WTC11 (cell line): ENCODE measurements around the gene PPM1G.

ENCODE experiments used
- ATF1 ChIP-seq: sonication (generic); formaldehyde crosslinking; IDR thresholded peaks from 2 replicates; pipeline ENCODE4 v1.8.1; 2023; ENCODE audit warnings: mild to moderate bottlenecking, moderate library complexity, missing genetic modification reagents
- EMX1 ChIP-seq: fragments of 250-450 bp; sonication (Bioruptor Pico); IDR thresholded peaks from 2 replicates; pipeline ENCODE4 v1.8.0; 2021; ENCODE audit warnings: mild to moderate bottlenecking
- IRF2 ChIP-seq: sonication (generic); formaldehyde crosslinking; IDR thresholded peaks from 2 replicates; pipeline ENCODE4 v1.8.0; 2022; ENCODE audit warnings: low read depth, missing genetic modification reagents, borderline replicate concordance
- NFYB ChIP-seq: sonication (generic); formaldehyde crosslinking; conservative IDR thresholded peaks from 2 replicates; pipeline ENCODE4 v1.8.0; 2022; ENCODE audit warnings: low read depth, missing genetic modification reagents
- TF ChIP-seq, protein P1 (sequence below): sonication (generic); formaldehyde crosslinking; IDR thresholded peaks from 2 replicates; pipeline ENCODE4 v1.8.0; 2022; ENCODE audit warnings: mild to moderate bottlenecking, missing genetic modification reagents
- TF ChIP-seq, protein P2 (sequence below): fragments of 200-600 bp; IDR thresholded peaks from 2 replicates; pipeline ENCODE4 v1.8.0; 2022; ENCODE audit warnings: antibody characterized with exemption
- TF ChIP-seq, protein P3 (sequence below): sonication (generic); formaldehyde crosslinking; IDR thresholded peaks from 2 replicates; pipeline ENCODE4 v1.8.1; 2022; ENCODE audit warnings: missing genetic modification reagents, borderline replicate concordance
- TF ChIP-seq, protein P4 (sequence below): sonication (generic); formaldehyde crosslinking; IDR thresholded peaks from 2 replicates; pipeline ENCODE4 v1.8.0; 2023; ENCODE audit warnings: missing genetic modification reagents, mild to moderate bottlenecking, borderline replicate concordance
- TF ChIP-seq, protein P5 (sequence below): sonication (generic); formaldehyde crosslinking; IDR thresholded peaks from 2 replicates; pipeline ENCODE4 v1.8.1; 2023; ENCODE audit warnings: mild to moderate bottlenecking, missing genetic modification reagents
- TF ChIP-seq, protein P6 (sequence below): fragments of 250-450 bp; sonication (Bioruptor Pico); IDR thresholded peaks from 2 replicates; pipeline ENCODE4 v1.9.0; 2021; ENCODE audit warnings: mild to moderate bottlenecking, borderline replicate concordance
- TF ChIP-seq, protein P7 (sequence below): sonication (generic); formaldehyde crosslinking; IDR thresholded peaks from 2 replicates; pipeline ENCODE4 v1.8.1; 2022; ENCODE audit warnings: low read depth, missing genetic modification reagents, borderline replicate concordance

DNA sequence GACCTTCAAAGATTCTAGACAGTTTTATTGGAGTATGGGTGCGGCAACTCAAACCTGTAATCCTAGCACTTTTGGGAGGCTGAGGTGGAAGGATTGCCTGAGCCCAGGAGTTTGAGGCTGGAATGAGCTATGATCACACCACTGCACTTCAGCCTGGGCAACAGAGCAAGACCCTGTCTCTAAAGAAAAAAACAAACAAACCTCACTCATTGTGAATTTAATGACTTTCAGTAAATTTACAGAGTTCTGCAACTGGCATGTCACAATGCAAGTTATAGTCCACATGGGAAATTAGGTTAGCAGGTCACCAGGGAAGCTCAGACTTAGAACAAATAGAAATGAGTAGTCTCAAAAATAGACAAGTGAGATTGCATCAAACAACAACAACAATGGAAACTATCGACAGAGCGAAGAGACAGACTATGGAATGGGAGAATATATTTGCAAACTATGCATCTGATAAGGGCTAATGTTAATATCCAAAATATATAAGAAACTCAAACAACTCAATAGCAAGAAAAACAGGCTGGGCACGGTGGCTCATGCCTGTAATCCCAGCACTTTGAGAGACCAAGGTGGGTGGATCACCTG lies 12.4 kb upstream of the PPM1G start:
- TF ChIP-seq, protein P1, sequence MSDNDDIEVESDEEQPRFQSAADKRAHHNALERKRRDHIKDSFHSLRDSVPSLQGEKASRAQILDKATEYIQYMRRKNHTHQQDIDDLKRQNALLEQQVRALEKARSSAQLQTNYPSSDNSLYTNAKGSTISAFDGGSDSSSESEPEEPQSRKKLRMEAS (CRISPR knock-in tag), result no peak
- TF ChIP-seq, protein P2, sequence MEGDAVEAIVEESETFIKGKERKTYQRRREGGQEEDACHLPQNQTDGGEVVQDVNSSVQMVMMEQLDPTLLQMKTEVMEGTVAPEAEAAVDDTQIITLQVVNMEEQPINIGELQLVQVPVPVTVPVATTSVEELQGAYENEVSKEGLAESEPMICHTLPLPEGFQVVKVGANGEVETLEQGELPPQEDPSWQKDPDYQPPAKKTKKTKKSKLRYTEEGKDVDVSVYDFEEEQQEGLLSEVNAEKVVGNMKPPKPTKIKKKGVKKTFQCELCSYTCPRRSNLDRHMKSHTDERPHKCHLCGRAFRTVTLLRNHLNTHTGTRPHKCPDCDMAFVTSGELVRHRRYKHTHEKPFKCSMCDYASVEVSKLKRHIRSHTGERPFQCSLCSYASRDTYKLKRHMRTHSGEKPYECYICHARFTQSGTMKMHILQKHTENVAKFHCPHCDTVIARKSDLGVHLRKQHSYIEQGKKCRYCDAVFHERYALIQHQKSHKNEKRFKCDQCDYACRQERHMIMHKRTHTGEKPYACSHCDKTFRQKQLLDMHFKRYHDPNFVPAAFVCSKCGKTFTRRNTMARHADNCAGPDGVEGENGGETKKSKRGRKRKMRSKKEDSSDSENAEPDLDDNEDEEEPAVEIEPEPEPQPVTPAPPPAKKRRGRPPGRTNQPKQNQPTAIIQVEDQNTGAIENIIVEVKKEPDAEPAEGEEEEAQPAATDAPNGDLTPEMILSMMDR, result no peak
- TF ChIP-seq, protein P3, sequence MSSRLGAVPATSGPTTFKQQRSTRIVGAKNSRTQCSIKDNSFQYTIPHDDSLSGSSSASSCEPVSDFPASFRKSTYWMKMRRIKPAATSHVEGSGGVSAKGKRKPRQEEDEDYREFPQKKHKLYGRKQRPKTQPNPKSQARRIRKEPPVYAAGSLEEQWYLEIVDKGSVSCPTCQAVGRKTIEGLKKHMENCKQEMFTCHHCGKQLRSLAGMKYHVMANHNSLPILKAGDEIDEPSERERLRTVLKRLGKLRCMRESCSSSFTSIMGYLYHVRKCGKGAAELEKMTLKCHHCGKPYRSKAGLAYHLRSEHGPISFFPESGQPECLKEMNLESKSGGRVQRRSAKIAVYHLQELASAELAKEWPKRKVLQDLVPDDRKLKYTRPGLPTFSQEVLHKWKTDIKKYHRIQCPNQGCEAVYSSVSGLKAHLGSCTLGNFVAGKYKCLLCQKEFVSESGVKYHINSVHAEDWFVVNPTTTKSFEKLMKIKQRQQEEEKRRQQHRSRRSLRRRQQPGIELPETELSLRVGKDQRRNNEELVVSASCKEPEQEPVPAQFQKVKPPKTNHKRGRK, result no peak
- TF ChIP-seq EMX1 (CRISPR knock-in tag) (no peak), IRF2 (CRISPR knock-in tag) (no peak), NFYB (CRISPR knock-in tag) (no peak), ATF1 (CRISPR knock-in tag) (no peak)
- TF ChIP-seq, protein P4, sequence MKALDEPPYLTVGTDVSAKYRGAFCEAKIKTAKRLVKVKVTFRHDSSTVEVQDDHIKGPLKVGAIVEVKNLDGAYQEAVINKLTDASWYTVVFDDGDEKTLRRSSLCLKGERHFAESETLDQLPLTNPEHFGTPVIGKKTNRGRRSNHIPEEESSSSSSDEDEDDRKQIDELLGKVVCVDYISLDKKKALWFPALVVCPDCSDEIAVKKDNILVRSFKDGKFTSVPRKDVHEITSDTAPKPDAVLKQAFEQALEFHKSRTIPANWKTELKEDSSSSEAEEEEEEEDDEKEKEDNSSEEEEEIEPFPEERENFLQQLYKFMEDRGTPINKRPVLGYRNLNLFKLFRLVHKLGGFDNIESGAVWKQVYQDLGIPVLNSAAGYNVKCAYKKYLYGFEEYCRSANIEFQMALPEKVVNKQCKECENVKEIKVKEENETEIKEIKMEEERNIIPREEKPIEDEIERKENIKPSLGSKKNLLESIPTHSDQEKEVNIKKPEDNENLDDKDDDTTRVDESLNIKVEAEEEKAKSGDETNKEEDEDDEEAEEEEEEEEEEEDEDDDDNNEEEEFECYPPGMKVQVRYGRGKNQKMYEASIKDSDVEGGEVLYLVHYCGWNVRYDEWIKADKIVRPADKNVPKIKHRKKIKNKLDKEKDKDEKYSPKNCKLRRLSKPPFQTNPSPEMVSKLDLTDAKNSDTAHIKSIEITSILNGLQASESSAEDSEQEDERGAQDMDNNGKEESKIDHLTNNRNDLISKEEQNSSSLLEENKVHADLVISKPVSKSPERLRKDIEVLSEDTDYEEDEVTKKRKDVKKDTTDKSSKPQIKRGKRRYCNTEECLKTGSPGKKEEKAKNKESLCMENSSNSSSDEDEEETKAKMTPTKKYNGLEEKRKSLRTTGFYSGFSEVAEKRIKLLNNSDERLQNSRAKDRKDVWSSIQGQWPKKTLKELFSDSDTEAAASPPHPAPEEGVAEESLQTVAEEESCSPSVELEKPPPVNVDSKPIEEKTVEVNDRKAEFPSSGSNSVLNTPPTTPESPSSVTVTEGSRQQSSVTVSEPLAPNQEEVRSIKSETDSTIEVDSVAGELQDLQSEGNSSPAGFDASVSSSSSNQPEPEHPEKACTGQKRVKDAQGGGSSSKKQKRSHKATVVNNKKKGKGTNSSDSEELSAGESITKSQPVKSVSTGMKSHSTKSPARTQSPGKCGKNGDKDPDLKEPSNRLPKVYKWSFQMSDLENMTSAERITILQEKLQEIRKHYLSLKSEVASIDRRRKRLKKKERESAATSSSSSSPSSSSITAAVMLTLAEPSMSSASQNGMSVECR (CRISPR knock-in tag), result no peak
- TF ChIP-seq, protein P5, sequence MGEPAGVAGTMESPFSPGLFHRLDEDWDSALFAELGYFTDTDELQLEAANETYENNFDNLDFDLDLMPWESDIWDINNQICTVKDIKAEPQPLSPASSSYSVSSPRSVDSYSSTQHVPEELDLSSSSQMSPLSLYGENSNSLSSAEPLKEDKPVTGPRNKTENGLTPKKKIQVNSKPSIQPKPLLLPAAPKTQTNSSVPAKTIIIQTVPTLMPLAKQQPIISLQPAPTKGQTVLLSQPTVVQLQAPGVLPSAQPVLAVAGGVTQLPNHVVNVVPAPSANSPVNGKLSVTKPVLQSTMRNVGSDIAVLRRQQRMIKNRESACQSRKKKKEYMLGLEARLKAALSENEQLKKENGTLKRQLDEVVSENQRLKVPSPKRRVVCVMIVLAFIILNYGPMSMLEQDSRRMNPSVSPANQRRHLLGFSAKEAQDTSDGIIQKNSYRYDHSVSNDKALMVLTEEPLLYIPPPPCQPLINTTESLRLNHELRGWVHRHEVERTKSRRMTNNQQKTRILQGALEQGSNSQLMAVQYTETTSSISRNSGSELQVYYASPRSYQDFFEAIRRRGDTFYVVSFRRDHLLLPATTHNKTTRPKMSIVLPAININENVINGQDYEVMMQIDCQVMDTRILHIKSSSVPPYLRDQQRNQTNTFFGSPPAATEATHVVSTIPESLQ (CRISPR knock-in tag), result no peak
- TF ChIP-seq, protein P6, sequence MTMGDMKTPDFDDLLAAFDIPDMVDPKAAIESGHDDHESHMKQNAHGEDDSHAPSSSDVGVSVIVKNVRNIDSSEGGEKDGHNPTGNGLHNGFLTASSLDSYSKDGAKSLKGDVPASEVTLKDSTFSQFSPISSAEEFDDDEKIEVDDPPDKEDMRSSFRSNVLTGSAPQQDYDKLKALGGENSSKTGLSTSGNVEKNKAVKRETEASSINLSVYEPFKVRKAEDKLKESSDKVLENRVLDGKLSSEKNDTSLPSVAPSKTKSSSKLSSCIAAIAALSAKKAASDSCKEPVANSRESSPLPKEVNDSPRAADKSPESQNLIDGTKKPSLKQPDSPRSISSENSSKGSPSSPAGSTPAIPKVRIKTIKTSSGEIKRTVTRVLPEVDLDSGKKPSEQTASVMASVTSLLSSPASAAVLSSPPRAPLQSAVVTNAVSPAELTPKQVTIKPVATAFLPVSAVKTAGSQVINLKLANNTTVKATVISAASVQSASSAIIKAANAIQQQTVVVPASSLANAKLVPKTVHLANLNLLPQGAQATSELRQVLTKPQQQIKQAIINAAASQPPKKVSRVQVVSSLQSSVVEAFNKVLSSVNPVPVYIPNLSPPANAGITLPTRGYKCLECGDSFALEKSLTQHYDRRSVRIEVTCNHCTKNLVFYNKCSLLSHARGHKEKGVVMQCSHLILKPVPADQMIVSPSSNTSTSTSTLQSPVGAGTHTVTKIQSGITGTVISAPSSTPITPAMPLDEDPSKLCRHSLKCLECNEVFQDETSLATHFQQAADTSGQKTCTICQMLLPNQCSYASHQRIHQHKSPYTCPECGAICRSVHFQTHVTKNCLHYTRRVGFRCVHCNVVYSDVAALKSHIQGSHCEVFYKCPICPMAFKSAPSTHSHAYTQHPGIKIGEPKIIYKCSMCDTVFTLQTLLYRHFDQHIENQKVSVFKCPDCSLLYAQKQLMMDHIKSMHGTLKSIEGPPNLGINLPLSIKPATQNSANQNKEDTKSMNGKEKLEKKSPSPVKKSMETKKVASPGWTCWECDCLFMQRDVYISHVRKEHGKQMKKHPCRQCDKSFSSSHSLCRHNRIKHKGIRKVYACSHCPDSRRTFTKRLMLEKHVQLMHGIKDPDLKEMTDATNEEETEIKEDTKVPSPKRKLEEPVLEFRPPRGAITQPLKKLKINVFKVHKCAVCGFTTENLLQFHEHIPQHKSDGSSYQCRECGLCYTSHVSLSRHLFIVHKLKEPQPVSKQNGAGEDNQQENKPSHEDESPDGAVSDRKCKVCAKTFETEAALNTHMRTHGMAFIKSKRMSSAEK (CRISPR knock-in tag), result no peak
- TF ChIP-seq, protein P7, sequence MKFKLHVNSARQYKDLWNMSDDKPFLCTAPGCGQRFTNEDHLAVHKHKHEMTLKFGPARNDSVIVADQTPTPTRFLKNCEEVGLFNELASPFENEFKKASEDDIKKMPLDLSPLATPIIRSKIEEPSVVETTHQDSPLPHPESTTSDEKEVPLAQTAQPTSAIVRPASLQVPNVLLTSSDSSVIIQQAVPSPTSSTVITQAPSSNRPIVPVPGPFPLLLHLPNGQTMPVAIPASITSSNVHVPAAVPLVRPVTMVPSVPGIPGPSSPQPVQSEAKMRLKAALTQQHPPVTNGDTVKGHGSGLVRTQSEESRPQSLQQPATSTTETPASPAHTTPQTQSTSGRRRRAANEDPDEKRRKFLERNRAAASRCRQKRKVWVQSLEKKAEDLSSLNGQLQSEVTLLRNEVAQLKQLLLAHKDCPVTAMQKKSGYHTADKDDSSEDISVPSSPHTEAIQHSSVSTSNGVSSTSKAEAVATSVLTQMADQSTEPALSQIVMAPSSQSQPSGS (CRISPR knock-in tag), result no peak
